GM08714 (cell line): ENCODE data around the gene KCNB1.

Experiments used
- H3K4me3 ChIP-seq: fragments of 200-500 bp; sonication (Bioruptor generic); 2 replicates; pipeline ENCODE4 v1.5.1; 2014; ENCODE audit warnings: mild to moderate bottlenecking, low read length, inconsistent platforms
- ZNF274 ChIP-seq: IDR thresholded peaks from 2 replicates; pipeline ENCODE4 v1.6.1; 2012; ENCODE audit warnings: mild to moderate bottlenecking, low read depth, low read length

KCNB1 gene

DNA sequence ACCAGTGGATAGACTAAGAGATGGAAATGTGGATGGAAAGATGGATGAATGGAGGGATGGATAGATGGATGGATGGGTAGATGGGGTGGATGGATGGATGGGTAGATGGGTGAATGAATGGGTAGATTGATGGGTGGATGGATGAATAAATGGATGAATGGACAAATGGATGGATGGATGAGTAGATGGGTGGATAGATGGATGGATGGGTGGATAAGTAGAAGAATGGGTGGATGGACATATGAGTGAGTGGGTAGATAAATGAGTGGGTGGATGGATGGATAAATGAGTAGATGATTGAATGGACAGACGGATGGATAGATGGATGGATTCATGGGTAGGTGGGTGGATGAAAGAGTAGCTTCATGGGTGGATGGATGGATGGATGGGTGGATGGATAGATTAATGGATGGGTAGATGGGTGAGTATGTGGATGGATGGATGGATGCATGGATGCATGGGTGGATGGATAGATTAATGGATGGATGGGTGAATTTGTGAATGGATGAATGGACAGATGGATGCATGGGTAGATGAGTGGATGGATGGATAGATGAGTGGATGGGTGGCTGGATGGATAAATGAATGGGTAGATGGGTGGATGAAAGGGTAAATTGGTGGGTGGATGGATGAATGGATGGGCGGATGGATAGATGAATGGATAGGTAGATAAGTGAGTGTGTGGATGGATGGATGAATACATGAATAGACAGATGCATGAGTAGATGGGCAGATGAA, 29.5 kb upstream of the KCNB1 start:
- TF ChIP-seq ZNF274: no peak
- H3K4me3 ChIP-seq: no peak overlapping the region

DNA sequence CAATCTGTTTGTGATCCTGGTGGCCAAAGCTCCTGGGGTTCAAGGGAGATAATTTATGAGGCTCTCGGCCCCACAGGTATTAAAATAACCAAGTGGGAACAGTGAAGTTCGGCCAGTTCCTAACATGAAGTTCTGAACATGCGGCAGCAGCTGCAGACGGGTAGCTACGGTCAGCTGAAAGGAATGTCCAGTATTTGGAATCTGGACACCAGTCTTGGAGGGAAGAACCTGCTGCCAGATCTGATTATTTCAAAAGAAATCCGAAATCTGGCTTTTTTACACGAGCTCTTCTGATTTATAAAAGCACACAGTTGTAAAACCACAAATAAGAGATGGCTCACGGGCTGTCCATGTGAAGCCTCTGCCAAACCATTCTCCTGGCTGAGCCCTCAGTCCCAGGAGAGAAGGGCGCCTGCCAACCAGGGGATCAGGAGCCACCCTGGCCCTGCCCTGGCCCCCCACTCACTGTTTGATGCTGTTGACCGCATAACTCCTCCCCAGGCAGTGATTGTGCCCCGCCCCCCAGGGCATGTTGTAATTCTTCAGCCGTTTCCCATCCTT, 28.2 kb upstream of the KCNB1 start:
- no peak overlapping the region for H3K4me3 ChIP-seq
- no peak for TF ChIP-seq ZNF274

DNA sequence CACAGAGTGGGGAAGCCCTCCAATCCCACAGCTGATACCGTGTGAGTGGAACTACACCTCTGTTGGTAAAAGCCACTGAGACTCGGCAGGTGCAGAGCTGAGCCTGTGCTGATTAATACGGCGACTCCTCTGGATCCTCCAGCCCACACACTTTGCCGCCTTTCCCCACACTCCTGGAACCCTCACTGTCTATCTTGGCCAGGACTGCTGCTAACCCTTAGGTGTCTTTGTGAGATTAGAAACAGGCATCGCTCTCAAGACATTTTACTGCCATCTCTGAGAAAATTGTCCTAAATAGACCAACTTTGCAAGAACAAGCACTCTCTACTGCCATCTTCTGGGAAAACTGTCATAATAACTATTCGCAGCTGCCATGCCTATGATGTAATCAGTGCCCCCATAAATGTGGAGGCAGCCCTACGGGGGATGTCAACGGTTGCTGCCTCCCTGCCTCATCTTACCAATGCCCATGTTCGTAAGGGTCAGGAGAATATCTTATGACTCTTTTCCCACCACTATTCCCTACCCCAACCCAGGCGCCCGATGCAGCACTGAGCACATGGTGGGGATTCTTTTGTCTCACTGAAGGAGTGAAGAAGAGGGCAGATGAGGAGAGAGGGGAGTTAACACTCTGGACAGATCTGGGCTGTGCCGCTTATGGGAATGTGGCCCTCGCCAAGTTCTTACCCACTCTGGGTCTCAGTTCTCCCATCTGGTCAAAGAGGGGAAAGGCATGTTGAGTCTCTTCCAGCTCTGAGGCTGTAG, 26.1 kb upstream of the KCNB1 start:
- no peak overlapping the region for H3K4me3 ChIP-seq
- no peak for TF ChIP-seq ZNF274

DNA sequence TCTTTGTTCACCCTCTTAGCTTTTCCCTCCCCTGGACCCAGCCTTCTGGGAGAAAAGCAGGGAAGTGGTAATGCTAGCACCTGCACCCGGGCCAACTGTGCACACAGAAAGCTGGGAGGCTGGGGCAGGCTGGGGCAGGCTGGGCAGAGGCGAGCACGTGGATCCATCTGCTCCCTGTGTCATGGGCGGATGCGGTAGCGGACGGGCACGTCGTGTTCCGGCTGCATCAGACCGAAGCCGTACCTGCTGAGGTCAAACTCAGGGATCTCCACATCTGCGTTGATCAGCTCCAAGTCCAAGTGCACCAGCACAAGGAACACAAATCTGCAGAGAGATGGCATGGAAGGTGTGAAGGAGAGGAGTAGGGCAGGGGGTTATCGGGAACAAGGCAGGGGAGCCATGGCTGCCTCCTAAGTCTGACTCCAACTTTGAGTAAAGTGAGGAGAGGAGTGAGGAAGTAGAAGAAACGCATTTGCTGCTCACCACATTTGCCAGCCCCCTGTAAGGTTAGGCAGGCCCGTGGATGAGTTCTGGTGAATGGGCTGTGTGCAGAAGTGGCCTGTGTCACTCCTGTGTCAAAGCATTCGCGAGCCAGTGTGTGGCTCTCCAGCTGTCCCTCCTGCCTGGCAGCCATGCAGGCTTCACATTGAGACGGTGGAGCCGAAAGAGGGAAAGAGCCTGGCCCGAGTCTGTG, 25.4 kb upstream of the KCNB1 start:
- H3K4me3 ChIP-seq: no peak overlapping the region
- no peak for TF ChIP-seq ZNF274

DNA sequence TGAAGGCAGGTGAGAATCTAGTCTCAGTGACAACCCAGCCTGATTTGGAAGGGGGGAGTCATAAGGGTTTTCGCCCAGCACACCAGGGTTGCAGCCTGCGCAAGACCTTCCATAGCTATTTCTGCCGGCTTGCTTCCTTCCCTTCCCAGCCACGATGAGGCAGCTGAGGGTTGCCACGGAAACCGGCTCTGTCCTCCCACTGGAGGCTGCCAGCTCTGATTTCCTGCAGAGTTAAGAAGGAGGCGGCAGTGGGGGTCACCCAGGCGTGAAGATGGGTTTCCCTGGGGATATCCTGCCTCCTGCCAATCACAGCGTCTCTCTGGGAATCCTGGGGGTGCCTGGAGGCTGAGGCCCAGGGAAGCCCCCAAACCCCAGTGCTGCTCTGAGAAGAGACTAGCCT, 23.1 kb upstream of the KCNB1 start:
- H3K4me3 ChIP-seq: no peak overlapping the region
- TF ChIP-seq ZNF274: no peak

DNA sequence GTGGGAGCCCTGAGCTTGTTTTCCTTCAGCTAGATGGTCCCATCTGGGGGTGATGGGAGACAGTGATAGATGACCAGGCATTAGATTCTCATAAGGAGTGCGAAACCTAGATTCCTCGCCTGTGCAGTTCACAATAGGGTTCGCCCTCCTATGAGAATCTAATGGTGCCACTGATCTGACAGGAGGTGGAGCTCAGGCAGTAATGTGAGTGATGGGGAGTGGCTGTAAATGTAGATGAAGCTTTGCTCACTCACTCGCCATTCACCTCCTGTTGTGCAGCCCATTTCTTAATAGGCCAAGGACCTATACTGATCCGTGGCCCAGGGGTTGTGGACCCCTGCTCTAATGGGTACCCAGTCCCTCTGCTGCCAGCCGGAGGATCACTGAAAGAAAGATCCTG, 20.7 kb upstream of the KCNB1 start:
- no peak for TF ChIP-seq ZNF274
- H3K4me3 ChIP-seq: no peak overlapping the region

DNA sequence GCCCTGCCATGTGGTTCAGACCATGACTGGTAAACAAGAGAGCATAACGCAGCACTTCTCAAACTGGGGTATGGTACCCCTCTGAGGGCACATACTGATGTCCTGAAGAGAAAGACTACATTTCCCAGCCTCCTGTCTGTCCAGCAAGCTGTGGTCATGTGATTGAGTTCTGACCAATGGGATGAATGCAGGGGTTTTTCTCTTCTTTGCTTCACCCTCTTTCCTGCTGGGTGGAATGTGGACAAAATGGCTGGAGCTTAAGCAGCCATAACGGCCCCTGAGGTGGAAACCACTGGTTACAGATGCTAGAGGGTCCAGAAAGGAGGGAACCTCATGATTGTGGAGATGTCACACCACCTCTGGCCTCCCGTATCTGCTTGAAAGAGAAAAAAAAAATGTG, 19.4 kb upstream of the KCNB1 start:
- no peak for TF ChIP-seq ZNF274
- no peak overlapping the region for H3K4me3 ChIP-seq

DNA sequence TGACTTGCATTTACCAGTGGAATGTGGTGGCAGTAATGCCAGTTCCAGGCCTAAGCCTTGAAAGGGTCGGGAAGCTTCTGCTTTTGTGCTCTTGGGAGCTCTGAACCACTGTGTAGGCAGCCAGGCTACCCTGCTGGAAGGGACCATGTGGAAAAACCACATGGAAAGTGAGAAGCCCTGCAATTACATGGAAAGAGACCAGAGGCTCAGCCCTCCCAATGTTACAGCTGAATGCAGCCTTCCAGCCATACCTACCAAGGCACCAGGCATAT, 14.9 kb upstream of the KCNB1 start:
- H3K4me3 ChIP-seq: no peak overlapping the region
- TF ChIP-seq ZNF274: no peak

DNA sequence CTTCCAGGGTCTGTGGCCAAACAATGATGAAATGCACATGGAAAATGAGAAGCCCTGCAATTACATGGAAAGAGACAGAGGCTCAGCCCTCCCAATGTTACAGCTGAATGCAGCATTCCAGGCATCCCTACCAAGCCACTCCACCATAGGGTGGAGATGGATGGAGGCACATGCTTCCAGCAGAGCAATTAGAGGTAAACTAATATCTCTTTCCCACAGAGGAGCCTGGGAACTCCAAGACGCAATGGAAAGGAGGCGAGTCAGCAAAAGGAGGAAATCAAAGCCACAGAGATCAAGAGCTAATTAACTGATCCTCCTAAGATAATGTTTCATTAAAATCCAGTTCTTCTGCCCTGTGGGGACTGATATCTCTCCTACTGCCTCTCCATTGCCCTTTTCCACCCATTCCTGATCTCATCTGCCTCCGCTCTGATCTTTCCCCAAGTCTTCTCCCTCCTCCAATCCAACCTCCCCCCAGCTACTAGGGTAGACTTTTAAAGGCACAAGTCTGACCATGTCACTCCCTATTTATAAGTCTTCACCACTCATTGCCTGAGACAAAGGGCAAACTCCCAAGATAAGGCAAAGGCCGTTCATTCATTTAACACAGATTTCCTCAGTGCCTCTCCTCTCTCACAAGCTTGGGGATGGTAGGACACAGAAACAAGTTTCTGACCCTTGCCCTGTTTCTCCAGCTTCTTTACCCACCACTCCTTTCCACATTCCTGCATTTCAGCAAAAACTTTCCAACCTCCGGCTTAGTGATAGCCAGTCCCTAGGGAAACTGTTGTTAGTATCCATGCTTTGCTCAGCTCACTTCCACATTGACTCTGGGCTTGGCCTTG, 14.3 kb upstream of the KCNB1 start:
- no peak for TF ChIP-seq ZNF274
- H3K4me3 ChIP-seq: no peak overlapping the region

DNA sequence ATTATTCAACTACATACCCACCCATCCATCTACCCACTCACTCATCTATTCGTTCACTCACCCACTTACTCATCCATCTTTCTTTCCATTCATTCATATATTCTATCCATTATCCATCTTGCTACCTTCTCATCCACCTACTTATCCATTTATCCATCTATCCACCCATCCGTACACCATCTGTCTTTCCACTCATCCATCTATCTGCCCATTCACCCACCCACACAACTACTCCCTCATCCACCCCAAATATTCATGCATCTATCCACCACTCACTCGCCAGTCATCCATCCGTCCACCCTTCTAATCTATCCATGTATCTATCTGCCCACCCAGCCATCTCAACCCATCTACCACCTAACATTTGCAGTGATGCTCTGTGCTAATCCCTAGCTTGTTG, 13.6 kb upstream of the KCNB1 start:
- H3K4me3 ChIP-seq: no peak overlapping the region
- no peak for TF ChIP-seq ZNF274

DNA sequence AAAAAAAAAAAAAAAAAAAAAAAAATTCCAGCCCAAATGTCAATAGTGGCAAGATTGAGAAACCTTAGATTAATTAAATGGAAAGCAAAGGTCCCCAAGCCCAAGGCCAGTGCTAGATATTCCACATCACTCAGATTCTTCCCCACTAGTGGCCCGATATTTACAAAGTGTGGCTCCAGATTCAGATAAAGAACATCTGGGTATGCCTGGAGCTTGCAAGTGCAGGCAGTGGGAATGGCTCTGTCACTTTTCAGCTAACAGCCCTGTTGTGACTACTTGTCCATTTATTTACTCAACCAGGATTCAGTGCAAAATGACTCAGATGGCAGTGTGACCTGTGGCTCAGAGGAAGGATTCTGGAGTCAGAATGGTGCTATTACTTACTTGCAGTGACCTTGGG, 8.2 kb upstream of the KCNB1 start:
- TF ChIP-seq ZNF274: no peak
- no peak overlapping the region for H3K4me3 ChIP-seq

DNA sequence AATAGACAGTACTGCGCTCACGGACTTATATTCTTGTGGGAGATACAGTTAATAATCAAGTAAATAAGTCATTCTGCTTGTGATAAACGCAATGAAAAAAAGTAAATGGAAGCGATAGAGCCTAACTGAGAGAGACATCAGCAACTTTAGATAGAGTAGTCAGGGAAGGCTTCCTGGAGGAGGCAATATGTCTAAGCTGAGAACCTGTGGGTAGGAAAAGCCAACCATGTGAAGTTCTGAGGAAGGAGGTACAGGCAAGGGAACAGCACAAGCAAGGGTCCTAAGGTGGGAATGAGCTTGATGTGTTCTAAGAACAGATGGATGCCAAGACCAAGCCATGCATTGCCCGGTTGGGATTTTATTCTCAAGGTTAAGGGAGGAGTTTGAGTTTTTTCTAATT, 7.2 kb upstream of the KCNB1 start:
- no peak for TF ChIP-seq ZNF274
- no peak overlapping the region for H3K4me3 ChIP-seq

DNA sequence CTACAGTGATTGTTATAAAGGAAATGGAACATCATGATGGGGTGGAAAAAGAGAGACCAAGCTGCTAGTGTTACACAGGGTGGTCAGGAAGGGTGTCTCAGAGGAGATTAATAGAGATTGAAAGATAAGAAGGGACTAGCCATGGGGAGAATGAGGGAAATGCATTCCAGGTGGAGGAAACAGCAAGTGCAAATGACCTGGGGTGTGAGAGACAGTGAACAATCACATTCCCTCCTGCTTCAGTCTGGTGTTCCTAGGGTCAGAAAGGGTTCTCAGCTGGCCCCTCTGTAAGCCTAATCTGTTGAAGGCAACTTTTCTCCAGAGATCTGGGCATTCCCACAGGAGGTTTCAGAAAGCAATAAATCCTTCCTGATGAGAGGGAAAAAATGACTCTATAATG, 3.6 kb upstream of the KCNB1 start:
- no peak for TF ChIP-seq ZNF274
- H3K4me3 ChIP-seq: no peak overlapping the region

DNA sequence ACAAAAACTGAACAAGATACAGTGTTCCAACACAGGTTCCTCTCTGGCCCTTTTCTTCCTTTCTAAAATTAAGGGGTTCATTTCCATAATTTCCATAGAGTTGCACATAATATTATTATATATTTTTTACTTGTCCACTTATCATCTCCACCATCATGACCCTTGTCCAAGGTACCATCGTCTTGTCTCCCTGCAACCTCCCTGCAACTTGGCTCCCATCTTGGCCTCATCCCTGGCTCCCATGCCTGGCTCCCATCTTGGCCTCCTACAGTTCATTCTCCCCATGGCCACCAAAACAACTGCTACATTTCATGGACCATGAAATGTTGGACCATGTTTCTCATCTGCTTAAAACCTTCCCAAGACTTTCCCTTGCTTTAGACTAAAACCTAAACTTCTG, 3.1 kb upstream of the KCNB1 start:
- H3K4me3 ChIP-seq: no peak overlapping the region
- TF ChIP-seq ZNF274: no peak
